Measurements from ENCODE around the gene TGFBR2. TPM values are rescaled to one million over a fixed set of nuclear protein-coding genes. Genes with fewer than 3 reads are reported as not detected.

TGFBR2 gene
- total RNA-seq, 1 donor from 2014 or later, result 14.6 TPM

DNA sequence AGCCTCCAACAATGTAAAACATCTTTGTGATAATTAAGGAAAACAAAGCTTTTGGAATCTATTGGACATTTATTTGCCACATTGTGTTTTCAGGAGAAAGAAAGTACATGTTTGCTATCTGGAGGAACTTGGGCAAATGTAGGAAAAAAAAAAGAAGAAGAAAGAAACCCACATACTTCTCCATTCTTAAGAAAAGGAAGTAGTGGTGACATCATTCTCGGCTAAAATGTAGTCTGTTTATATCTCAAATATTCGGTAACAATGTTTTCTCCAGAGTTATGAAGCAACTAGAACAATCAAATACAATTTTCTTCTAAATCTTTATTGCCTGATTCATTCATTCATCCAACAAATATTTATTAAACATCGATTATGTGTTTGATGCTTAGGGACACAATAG, 2.3 kb upstream of the TGFBR2 start:
- no peak for ATAC-seq

DNA sequence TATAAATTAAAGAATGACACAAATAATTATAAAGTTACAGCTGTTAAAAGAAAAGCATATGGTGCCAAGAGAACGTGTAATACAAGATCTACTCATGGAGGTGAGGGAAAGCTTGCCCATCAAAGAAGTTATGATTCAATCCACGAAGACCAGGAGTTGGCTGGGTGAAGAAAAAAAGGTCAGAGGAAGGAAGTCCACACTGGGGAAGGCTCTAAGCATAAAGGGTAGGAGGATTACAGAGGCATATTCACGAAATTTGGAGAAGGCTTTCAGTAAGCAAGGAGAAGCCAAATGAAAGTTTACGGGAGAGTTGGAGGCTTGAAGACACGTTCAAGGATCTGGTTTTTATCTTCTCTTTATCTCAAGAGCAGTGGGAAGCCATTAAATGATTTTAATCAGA, 1.8 kb upstream of the TGFBR2 start:
- no peak for ATAC-seq

DNA sequence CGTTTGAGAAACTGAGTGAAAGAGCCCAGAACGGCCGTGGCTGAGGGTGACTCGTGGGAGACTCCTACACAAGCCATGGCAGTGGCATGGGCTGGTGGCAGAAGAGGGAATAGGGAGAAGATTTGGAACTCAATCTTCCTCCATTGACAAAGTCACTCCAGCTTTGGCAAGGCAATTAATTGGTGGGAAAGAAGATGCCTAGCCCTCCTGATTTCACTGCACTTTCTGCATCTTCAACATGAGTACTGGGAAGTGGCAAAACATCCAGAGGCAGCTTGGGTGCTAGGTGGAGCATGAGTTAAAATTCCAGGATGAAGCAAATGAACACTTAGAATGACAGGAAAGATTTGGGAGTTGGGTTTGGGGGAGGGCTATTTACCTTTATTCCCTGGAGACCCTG, 1.4 kb upstream of the TGFBR2 start:
- ATAC-seq, result no peak

DNA sequence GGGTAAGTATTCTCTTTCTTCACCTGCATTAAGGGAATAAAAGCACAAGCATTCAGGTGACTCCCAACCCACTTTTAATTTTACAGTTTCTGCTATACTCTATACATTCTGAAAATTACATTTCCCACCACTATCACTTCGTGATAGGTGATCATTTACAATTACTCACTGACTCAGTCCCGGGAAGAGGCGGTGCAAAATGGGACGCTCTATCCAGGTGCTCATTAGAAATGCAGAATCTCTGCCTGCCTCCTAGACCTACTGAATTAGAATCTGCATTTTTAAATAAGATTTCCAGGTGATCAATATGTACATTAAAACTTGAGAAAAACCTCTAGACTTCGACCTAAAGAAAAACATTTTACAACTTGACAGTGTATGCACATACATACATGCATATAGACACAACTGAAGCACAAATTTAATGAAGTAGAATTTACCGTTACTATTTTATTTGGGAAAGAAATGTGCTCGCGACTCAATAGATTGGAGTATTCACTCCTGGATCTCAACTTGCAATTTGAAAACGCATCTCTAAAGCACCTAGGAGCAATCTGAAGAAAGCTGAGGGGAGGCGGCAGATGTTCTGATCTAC, 598 bp upstream of the TGFBR2 start:
- no peak for ATAC-seq

DNA sequence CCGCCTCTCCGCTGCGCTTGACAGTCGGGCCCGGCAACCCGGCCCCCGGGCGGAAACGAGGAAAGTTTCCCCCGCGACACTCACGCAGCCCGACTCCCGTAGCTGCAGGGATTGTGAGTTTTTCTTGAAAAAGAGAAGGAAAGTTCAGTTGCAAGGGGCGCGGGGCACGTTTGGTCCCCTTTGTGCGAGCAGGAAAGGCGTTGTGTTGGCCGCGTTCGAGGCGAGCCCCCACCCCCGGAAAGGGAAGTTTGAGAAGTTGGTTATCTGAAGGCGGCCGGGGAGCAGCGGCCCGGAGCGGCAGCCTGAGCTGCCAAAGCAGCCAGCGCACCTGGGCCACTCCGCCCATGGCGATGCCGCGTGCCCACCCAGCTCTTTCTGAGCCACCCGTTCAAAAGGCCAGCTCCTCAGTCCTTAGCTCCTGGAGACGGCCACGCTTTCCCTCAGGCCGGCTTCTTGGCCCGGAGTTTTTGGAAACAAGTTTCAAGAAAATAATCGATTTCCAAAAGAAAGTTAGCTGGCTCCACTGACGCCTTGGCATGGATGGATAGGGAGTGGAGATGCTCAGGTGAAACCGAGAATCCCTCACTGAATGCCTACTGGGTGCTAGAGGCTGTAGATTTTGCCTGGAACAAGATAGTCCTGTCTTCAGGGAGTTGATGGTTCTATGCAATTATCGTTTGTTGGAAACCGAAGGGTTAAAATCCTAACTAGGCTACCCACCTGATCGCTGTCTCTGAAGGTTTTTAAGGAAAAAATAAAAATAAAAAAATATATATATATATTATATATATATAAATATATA, 832 bp downstream of the TGFBR2 start:
- ATAC-seq, result peak; percentile 63

DNA sequence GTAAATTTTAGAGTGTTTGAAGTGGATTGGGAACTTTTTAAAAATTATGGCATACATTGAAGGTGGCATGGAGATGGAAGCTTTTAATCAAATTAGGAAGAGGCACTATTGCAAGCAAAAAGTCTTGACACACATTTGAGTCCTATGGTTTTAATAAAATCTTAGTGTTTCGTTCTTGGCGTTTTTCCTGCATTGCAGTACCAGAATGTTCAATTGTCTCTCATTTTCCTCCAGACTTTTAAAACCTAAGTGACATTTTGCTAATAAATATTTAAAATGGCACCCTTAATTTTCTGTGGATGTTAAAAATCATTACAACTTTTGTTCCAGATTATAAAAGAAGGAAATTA, 2.2 kb downstream of the TGFBR2 start:
- no peak for ATAC-seq

DNA sequence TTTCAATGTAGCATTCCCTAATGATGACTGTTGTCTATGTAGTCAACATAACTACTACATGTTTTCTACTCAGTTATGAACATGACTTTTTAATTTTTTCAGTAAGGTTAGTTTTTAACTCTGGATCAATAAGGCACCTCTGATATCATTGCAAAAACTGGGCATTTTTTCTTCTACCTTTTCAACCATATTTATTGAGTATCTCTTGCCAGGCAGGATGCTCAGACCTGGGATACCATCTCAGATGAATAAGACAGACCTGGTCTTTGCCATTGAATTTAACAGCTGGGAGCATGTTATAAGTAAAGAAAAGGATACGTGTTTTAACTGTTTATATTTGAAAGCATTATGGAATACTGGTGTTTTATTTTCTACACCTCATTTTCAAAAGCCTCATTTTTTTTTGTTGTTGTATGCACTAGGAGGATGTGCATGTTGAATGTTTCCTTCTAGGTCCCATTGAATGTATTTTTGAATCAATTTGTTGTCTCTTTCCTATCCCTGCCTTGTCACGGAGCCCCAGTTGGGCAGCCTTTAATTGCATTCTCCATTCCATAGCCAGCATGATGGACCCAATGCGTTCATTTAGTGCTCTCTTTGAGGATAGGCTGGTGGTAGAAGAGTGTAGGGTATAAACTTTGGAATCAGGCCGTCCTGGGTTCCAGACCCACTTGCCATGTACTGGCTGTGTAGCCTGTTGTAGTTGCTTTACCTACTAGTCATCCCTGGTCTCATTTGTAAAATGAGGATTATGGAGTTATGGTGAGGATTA, 3.7 kb downstream of the TGFBR2 start:
- no peak for ATAC-seq

DNA sequence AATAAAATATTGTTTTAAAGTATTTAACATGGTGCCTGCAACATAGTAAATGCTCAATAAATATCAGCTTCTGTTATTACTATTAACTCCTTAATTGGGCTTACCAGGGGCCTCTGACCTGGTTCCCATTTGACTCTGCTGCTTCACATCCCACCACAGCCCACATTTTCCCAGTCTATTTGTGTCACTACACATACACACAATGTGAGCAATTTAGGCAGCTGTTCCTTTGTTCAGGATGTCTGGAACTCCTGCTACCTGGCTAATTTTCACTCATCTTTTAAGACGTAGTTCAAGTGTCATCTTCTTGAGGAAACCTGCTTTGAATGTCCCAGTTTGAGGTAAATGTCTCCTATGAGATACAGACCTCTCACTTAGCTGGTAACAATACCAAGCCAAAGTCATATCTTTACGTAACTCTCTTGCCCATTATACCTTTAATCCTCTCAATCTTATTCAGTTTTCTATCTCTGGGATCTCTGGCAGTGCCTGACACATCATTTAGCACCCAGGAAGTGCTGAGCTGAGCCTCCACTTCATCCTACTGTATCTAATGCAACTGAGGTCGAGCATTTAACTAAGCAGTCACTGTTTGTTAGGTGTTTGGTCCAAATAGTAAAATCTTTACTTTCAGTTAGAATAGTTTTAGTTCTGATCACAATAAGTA, 4.4 kb downstream of the TGFBR2 start:
- no peak for ATAC-seq

DNA sequence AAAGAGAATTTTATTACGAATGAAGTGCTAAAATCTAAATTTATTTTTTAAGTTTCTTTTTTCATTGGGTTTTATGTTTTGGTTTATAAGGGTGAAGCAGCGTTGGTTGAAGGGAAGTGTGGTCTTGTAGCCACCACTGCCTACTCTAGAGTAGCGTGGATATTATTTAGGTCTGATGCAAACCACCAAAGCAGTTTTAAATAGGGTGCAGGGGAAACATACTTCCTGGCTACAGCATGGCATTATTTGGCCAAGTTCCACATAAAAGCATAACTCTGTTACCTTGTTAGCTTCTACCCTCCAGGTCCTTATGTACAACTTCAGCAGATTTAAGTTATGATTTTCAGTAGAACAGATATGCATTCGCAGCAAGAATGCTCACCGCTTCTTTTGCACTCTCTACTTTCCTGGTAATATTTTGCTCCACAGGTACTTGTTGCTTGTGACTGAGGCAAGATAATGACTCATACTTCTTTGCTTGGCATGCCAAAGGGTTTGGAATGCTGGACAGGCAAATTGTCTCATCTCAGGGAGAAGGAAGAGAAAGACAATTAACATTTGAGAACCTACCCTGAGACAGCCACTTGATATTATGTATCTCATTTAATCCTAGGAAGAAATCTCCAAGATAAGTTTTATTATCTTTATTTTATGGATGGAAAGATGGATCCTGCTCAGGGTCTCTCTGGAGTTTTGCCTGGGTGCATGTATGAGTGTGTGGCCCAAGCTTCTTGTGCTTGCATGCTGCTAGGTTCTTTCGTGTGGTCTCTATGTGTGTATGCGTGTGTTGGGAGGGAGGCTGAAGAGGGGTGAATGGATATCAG, 5.4 kb downstream of the TGFBR2 start:
- peak; percentile 34 for ATAC-seq

DNA sequence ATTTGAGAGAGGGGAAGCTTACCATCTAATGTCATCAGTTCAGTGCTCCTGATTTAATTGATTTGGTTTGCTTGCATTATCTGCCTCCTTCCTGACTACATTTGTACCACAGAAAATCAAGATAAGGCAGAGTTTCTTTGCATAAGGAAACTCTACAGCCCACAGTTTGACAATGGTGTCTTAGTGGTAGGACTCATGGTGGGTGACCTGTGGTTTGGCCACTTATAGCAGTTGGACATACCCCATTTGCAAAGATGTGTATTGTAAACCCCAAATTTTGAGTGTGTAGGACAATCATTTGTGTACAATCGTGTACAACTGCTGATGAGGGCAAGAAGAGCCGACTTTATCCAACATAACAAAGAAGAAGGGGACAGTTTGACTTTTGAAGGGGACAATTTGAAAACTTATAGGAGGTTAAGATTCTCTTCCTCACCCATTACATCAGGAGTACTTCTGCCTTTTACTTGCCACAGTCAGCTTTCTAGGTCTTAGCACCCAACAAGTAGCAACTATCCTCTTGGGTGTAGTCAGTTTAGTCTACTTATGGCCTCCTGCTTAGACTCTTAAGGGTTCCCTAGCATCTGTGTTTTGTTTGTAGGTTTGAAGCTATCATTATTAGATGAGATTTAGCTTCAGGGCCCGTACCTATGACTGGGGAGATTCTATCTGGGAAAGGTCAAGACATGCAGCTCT, 6.2 kb downstream of the TGFBR2 start:
- ATAC-seq, result no peak

DNA sequence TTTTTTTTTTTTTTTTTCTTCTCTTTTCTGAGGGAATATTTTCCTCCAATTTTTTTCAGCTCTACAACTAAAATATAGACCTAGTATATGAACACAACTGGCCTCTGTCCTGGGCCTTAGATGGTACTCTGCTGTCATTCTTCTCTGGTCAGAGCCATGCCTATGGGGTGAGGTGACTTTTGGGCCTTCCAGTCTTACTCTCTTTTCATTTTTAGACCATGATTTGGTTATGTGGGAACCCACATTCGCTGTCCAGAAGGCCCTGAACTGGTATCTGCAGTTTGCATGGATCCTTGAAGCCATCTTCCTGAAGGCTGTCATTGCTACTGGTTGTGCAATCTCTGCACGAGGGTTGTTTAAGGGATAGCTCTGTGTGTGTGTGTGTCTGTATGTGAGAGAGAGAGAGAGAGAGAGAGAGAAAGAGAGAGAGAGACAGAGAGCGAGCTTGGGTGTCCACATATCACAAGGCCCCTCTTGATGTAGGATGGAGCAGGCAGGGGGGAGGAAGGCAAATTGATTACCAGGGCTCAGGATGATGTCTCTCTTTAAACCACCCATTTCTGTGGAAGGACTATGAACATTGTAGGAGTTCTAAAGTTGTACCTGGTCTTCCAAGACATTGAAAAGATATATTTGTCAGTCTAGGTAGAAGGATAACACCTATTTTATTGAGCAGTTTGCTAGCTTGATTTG, 6.9 kb downstream of the TGFBR2 start:
- no peak for ATAC-seq

DNA sequence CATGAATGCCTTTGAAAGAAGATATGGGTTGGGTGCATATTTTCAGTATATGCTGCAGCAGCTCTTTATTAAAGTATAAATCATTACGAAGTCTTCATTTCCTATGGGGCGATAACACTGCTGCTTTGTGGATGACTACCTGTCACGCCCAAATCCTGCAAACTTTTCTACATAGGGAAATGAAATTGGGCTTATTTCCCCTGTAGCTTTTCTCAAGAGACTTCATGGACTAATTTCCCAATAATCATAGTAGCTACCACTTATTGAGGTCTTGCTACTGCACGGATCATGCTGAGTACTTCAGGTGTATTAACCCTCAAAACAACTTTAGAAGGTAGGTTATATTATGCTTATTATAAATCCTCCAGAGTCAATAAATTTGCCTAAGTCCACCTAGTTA, 8.0 kb downstream of the TGFBR2 start:
- ATAC-seq, result no peak

DNA sequence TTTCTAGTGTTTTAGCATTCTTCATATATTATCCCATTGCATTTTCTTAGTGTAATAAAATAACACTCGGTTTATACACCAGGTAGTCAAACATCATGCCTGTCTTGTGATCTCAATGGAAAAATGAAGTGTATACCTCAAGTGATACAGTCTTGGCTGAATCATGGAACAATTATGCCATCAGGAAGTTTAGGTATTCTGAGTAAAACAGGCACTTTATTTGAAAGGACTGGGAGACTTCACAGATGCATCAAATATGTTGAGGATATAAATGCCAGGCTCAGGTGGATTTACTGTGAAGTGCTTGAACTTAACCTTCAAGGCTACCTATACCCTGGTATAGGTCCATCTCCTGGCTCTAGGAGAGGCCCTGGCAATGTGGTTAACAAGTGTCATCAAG, 8.5 kb downstream of the TGFBR2 start:
- no peak for ATAC-seq

DNA sequence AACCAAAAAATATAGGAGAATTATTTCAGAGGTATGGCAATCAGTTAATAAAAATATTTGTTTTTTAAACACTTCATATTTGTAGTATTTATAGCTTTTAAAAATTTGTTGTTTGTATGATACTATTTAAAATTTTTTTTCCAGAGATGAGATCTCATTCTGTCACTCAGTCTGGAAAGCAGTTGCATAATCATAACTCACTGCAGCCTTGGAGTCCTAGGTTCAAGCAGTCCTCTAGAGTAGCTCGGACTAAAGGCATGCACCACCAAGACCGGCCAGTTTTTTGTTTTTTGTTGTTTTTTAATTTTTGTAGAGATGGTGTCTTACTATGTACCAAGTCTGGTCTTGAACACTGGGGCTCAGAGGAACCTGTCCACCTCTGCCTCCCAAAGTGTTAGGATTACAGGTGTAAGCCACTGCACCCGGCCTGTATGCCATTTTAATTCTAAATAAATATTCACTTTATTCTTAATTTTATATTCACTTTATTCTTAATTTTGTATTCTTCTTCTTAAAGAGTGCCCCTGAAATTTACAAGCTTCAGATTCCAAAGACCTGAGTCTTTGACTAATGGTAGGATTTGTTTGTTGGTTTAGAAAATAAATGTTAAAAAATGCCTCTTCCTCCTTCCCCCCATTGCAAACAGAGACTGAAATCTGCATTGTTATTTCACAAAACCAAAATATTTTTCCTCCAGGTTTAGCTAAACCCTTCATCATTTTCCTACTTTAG, 9.4 kb downstream of the TGFBR2 start:
- no peak for ATAC-seq

DNA sequence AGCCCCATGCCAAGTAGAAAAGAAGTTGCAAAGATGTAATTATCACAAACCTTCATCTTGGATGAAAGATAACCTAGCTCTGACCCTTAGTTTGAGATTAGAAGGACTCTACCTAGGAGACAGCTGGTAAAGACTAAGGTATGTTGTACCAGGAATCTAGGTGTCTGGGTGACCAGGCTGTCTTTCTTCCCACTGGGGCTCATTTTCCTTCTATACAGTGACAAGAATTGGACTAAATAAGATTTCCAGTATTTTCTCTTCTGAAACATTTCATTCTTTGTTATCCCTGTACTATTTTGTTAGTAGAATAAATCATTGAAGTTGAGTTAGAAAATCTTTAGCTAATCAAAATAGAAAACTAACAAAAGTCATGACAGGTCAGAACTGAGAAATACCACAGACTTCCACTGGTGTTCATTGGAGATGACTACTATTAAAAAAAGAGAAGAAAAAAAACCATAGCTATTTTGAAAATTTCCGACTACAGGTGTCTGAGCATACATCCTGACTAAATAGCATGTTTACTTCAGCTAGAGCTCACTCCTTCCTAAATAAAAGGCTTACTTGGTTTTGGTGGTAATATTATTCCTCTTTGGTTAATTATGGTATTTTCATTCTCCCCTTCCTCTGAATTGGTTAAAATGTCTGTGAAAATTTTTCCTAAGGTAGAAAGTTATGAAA, 10.1 kb downstream of the TGFBR2 start:
- ATAC-seq, result no peak

DNA sequence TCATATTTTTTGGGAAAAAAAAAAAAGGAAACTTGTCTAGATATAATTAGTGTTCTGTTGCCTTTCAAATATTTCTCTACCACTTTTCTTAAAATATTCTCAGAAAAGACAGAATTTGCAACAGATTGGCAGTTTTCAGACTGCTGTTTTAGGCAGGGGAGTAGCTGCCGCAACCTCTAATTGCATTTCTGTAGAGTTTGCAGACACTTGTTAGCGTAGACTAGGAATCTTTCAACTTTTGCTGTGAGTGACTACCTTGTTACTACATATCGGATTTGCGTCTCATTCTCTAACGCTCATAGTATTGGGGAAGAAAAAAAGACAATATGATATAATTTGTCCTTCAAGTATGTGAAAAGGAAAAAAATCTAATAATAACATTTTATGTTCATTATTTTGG, 10.7 kb downstream of the TGFBR2 start:
- ATAC-seq, result no peak

DNA sequence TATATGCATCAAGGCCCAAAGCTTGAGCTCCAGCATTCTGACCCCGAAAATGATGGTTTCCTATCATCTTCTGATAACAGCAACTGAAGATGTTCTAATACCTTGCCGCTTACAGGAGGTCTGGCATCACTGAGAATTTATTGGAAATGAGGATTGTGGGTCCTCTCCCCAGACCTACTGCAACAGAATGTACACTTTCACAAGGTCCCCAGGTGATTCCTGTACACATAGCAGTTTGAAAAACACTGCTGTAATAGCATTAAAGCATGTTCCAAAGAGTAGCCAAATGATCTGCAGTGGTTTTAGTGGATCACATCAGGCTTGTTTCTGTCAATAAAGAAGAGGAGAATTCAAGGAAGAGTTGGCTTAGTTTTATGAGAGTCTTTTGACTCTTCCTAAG, 11.3 kb downstream of the TGFBR2 start:
- ATAC-seq, result no peak

DNA sequence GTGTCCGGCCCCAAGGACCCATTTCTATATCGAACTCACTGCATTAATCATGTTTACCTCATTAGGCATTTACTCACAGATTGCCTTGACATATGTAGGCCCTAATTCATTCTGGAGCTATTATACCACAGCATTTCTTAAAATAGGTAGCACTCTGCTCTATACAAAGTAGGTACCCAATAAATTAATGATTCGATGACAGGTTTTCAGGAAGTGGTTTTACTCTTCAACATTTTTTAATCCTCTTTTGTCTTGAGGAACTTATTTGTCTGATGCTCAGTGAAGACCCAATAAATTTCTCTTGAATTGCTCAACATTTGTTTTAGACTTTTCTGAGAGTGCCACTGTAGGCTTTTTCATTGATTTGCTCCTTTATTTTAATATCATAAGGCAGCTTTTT, 12.1 kb downstream of the TGFBR2 start:
- ATAC-seq, result no peak

DNA sequence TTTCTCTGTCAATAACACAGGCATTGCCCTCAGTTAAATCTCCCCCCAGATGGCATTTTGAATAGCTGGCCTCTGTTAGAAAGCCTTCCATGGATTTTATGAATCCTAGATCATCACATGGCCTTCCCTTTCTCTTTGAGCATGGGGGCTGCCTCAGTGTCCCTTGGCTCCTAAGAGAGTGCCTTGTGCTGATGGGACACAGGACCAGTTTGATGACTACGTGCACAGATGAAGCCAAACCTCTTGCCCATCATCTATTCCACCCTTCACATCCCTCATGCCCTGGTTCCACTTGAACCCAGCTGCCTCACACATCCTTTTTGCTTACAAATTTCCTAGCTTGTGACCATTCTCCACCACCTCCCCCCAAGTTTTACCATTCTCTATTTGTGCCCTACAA, 12.9 kb downstream of the TGFBR2 start:
- no peak for ATAC-seq

Measured in esophagus mucosa (tissue), 1 donor.